Activated CD4-positive, alpha-beta T cell treated with anti-CD3 and anti-CD28 coated beads for 24 hours (primary cell): Measurements from ENCODE around the gene SLC29A3.

ENCODE experiments used
- DNase-seq, 2 donors: peaks; one replicate each; pipeline ENCODE4 v3.0.0-alpha.2; 2020; ENCODE audit warnings: low read depth in 2 of 2

SLC29A3 gene

GRCh38 chr10:71370031-71370430 is 51.0 kb downstream of the SLC29A3 start:
- DNase-seq: no peak

- no peak for DNase-seq
Observed at GRCh38 chr10:71371750-71372166, 52.7 kb downstream of the SLC29A3 start.

GRCh38 chr10:71372882-71373495 is 53.9 kb downstream of the SLC29A3 start:
- no peak for DNase-seq

GRCh38 chr10:71374481-71375233 is 55.6 kb downstream of the SLC29A3 start:
- DNase-seq: no peak

GRCh38 chr10:71375952-71376351 is 56.9 kb downstream of the SLC29A3 start:
- no peak for DNase-seq

GRCh38 chr10:71378336-71379117 is 59.5 kb downstream of the SLC29A3 start:
- no peak for DNase-seq

GRCh38 chr10:71379118-71379766 is 60.2 kb downstream of the SLC29A3 start:
- no peak for DNase-seq

- DNase-seq: no peak
Observed at GRCh38 chr10:71380841-71381240, 61.8 kb downstream of the SLC29A3 start.

- DNase-seq: no peak
Observed at GRCh38 chr10:71381611-71382010, 62.6 kb downstream of the SLC29A3 start.

GRCh38 chr10:71382028-71382427 is 63.0 kb downstream of the SLC29A3 start:
- DNase-seq: no peak

GRCh38 chr10:71382757-71383156 is 63.7 kb downstream of the SLC29A3 start:
- DNase-seq: no peak

- peak; percentile 67 for DNase-seq
Observed at GRCh38 chr10:71383972-71384687, 65.1 kb downstream of the SLC29A3 start.

GRCh38 chr10:71388171-71388570 is 69.1 kb downstream of the SLC29A3 start:
- DNase-seq: no peak

- DNase-seq: no peak
Observed at GRCh38 chr10:71388583-71389310, 69.7 kb downstream of the SLC29A3 start.

GRCh38 chr10:71389768-71390460 is 70.9 kb downstream of the SLC29A3 start:
- no peak for DNase-seq

GRCh38 chr10:71390461-71390835 is 71.4 kb downstream of the SLC29A3 start:
- no peak for DNase-seq

GRCh38 chr10:71390921-71391690 is 72.0 kb downstream of the SLC29A3 start:
- DNase-seq: no peak

GRCh38 chr10:71391701-71392100 is 72.6 kb downstream of the SLC29A3 start:
- DNase-seq: no peak

GRCh38 chr10:71392292-71392691 is 73.2 kb downstream of the SLC29A3 start:
- no peak for DNase-seq
